Osteocyte (in vitro differentiated cells): ENCODE results near the gene HOXB5. TPM values are rescaled to one million over a fixed set of nuclear protein-coding genes. Genes with fewer than 3 reads are reported as not detected.

Source experiments
- DNase-seq: peaks from one replicate; pipeline ENCODE4 v3.0.0; 2021; ENCODE audit warnings: mixed read lengths; ENCODE audit not compliant: unreplicated experiment; ENCODE audit errors: extremely low spot score
- H3K27ac Mint-ChIP-seq: one replicate; pipeline ENCODE4 v1.8.0; 2021; ENCODE audit warnings: mild to moderate bottlenecking, mixed read lengths; ENCODE audit not compliant: unreplicated experiment
- H3K27me3 Mint-ChIP-seq: one replicate; pipeline ENCODE4 v1.8.0; 2021; ENCODE audit warnings: mixed read lengths; ENCODE audit not compliant: unreplicated experiment
- H3K36me3 Mint-ChIP-seq: one replicate; pipeline ENCODE4 v1.8.0; 2021; ENCODE audit warnings: mixed read lengths; ENCODE audit not compliant: unreplicated experiment
- H3K4me1 Mint-ChIP-seq: one replicate; pipeline ENCODE4 v1.8.0; 2021; ENCODE audit warnings: mixed read lengths; ENCODE audit not compliant: unreplicated experiment
- H3K4me3 Mint-ChIP-seq: one replicate; pipeline ENCODE4 v1.8.0; 2021; ENCODE audit warnings: mild to moderate bottlenecking, moderate library complexity, mixed read lengths; ENCODE audit not compliant: unreplicated experiment
- H3K9me3 Mint-ChIP-seq: one replicate; pipeline ENCODE4 v1.8.0; 2021; ENCODE audit warnings: mixed read lengths; ENCODE audit not compliant: unreplicated experiment
- total RNA-seq: library from RNA; stranded (reverse); gene quantifications from 2 replicates; pipeline ENCODE4 v1.2.1, GENCODE V29; 2021
- TF ChIP-seq, protein P1 (sequence below): fragments of 200-600 bp; sonication (generic); IDR thresholded peaks from 2 replicates; pipeline ENCODE4 v1.5.0; 2021; ENCODE audit warnings: antibody characterized with exemption, mild to moderate bottlenecking, moderate library complexity

HOXB5 gene
- total RNA-seq, 1 donor from 2014 or later, result not detected

DNA sequence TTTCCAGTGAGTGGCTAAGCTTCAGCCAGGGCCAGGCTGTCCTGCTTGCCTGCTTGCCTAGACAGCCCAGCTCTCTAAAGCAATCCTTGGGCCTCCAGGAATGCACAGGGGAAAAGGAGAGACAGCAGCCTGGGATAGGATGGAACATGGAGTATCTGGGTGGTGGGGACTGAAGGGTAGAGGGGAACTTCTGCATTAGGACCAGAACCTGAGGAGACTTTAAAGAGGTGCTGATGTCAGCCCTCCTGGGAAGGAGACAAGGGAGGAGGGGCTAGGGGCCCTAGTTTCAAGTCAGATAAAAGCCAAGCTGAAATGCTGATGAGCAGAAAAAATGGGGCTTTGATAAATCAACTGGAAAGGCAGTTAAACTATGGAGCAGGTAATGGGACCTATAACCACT is 15.5 kb upstream of the HOXB5 start:
- Mint-ChIP-seq H3K36me3 (no peaks in the 10 kb centered on the region), H3K9me3 (no peaks in the 10 kb centered on the region), H3K4me3 (no peak overlapping the region), H3K4me1 (peaks cover 16% of the 10 kb centered on the region), H3K27ac (no peak overlapping the region), H3K27me3 (peaks cover 85% of the 10 kb centered on the region)
- DNase-seq, result no peak
- TF ChIP-seq, protein P1, sequence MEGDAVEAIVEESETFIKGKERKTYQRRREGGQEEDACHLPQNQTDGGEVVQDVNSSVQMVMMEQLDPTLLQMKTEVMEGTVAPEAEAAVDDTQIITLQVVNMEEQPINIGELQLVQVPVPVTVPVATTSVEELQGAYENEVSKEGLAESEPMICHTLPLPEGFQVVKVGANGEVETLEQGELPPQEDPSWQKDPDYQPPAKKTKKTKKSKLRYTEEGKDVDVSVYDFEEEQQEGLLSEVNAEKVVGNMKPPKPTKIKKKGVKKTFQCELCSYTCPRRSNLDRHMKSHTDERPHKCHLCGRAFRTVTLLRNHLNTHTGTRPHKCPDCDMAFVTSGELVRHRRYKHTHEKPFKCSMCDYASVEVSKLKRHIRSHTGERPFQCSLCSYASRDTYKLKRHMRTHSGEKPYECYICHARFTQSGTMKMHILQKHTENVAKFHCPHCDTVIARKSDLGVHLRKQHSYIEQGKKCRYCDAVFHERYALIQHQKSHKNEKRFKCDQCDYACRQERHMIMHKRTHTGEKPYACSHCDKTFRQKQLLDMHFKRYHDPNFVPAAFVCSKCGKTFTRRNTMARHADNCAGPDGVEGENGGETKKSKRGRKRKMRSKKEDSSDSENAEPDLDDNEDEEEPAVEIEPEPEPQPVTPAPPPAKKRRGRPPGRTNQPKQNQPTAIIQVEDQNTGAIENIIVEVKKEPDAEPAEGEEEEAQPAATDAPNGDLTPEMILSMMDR, result no peak

DNA sequence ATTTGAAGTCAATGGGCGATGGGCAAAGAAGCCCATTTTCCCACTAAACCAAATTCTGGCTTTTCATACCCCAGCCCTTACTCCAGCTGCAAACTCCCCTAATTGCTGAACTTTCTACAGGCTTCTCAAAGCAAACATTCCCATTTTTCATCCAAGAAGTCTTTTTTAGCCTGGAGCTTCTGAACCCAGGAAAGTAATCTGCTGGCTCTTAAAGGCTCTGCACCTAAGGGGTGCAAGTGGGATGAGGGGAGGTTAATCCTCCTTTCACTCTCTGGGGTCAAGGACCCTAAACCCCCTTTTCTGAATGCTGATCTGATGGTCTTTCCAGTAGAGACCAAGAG is 14.9 kb upstream of the HOXB5 start:
- Mint-ChIP-seq H3K4me1 (peaks cover 13% of the 10 kb centered on the region), H3K27me3 (peaks cover 84% of the 10 kb centered on the region), H3K9me3 (peaks cover 2% of the 10 kb centered on the region), H3K27ac (no peak overlapping the region), H3K36me3 (no peaks in the 10 kb centered on the region), H3K4me3 (no peak overlapping the region)
- no peak for DNase-seq
- TF ChIP-seq, protein P1, result no peak

DNA sequence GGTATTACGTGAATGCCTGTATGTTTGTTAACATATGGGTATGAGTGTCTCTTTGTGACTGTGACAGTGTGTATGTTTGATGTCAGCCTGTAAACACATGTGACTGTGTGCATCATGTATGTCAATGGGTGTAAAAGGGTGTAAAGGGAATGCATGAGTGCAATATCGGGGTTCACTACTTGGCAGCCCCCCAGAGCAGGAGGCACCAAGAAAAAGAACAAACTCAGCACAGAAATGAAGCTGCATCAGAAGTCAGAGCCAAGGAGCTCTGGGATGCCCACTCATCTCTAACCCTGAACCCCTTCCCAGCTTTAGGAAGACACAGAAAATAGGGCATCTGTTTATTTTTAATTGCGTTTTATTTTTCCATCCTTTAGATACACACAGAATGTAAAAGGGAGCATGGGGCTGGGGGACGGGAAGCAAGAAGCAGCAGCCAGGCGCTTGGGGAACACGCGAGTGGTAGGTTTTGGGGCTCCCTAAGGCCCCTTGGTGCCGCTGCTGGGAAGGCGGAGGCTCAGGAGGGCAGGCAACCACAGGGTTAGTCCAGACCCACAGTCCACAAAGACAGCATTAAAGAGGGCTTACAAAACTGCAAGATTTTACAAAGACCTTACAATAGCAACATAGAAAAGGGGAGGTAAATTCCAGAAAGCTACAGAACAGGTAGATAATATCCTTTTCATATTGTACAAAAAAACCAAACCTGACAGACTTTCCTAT is 13.5 kb upstream of the HOXB5 start:
- Mint-ChIP-seq H3K9me3 (peaks cover 6% of the 10 kb centered on the region), H3K27me3 (peaks cover 88% of the 10 kb centered on the region), H3K36me3 (no peaks in the 10 kb centered on the region), H3K4me3 (no peak overlapping the region), H3K27ac (no peak overlapping the region), H3K4me1 (peaks cover 5% of the 10 kb centered on the region)
- DNase-seq, result no peak
- TF ChIP-seq, protein P1, result no peak

DNA sequence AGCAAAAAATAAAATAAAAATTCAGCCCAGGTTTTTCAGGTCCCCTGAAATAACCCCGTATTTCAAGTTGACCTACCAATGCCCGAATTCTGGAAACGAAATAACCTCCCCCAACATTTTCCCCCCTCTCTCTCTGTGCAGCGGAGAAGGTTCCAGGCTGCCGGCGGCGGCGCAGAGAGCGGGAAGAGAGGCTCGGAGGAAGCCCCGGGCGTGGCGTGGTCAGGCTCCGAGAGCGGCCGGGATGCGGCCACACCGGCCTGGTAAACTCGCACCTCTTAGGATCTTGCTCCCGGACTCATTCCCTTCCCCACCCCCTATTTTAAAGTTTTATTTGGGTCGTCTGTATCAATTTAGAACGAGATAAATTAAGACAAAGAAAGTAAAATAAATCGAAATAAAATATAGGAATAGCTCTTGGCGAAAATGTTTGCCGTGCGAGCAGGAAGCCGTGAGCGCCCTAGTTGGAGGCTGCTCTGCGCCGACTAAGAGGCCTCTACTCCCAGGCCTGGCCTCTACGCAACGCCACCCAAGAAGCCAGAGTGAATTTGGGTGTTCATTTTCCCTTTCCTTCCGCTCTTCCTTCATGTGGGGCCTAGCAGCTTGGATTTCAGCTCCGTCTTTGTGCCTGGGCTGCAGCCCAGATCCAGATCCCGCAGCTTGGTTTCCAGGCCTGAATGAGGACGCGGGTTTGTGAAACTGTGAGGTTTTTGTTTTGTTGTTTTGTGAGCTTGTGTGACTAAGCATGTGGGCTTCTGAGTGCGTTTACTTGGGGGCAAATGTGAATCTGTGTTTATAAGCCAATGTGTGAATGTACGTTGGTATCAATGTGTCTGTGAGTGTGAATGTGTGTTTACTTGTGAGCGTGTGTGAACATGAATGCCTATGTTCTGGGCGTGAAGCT is 12.7 kb upstream of the HOXB5 start:
- Mint-ChIP-seq H3K36me3 (no peaks in the 10 kb centered on the region), H3K4me3 (no peak overlapping the region), H3K9me3 (peaks cover 6% of the 10 kb centered on the region), H3K4me1 (peaks cover 5% of the 10 kb centered on the region), H3K27me3 (peaks cover 91% of the 10 kb centered on the region), H3K27ac (no peak overlapping the region)
- TF ChIP-seq, protein P1, result no peak
- DNase-seq, result no peak

DNA sequence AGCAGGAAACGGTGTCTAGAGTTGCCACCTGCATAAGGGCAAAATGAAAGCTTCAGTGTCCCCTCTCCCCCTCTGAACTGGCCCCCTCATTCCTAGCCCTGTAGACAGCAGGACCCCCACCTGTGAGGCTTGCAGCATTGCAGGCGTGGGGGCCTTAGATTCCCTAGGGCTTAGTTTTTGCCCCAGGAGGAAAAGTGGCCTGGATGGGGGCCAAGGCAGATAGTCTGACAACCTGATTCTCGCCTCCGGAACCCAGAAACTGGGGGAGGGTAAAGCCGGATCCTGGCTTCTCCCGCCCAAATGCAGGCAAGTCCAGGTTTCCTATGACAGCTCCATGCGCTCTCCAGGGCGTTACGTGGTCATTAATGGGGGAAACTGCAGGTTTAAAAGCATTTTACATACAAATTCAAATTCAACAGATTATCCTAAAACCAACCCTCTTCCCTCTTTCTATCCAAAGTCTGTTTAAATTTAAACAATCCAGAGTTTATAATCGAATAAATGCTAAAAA is 11.9 kb upstream of the HOXB5 start:
- H3K4me3 Mint-ChIP-seq, result no peak overlapping the region
- TF ChIP-seq, protein P1, result no peak
- DNase-seq, result no peak
- H3K4me1 Mint-ChIP-seq, result no peaks in the 10 kb centered on the region
- peaks cover 6% of the 10 kb centered on the region for H3K9me3 Mint-ChIP-seq
- peaks cover 91% of the 10 kb centered on the region for H3K27me3 Mint-ChIP-seq
- no peak overlapping the region for H3K27ac Mint-ChIP-seq
- no peaks in the 10 kb centered on the region for H3K36me3 Mint-ChIP-seq
